Activated naive CD8-positive, alpha-beta T cell treated with anti-CD3 and anti-CD28 coated beads, Interleukin-2, amount 10 ng/mL, durations not matched to agents 7 days and 5 days (primary cell): ENCODE results near the gene TMA7. TPM values are rescaled to one million over a fixed set of nuclear protein-coding genes. Genes with fewer than 3 reads are reported as not detected.
"Not testable (repeated sequence)": the region's sequence is repeated elsewhere in the genome, so short reads cannot be mapped to it uniquely, and the experiment has no call there.

Experiments
- ATAC-seq: fragments of 150-1000 bp; cut with Tn5 transposase; one replicate; pipeline ENCODE4 v1.10.0; 2021; ENCODE audit warnings: low read depth, moderate library complexity
- POLR2A ChIA-PET: fragments of 350-600 bp; sonication (Branson Sonifier 250); formaldehyde crosslinking; loops from one replicate; lab custom pipeline; 2021; ENCODE audit warnings: antibody characterized with exemption; lab: Charles Lee
- DNase-seq: peaks from one replicate; pipeline ENCODE4 v3.0.0; 2021
- H3K27ac Mint-ChIP-seq: one replicate; pipeline ENCODE4 v1.8.0; 2022; ENCODE audit warnings: mild to moderate bottlenecking, mixed read lengths
- H3K27me3 Mint-ChIP-seq: one replicate; pipeline ENCODE4 v1.8.0; 2022; ENCODE audit warnings: mild to moderate bottlenecking, moderate library complexity, mixed read lengths
- H3K36me3 Mint-ChIP-seq: one replicate; pipeline ENCODE4 v1.8.0; 2021; ENCODE audit warnings: mild to moderate bottlenecking, mixed read lengths
- H3K4me1 Mint-ChIP-seq: one replicate; pipeline ENCODE4 v1.8.0; 2021; ENCODE audit warnings: mixed read lengths
- H3K4me3 Mint-ChIP-seq: one replicate; pipeline ENCODE4 v1.8.0; 2022; ENCODE audit warnings: mild to moderate bottlenecking, moderate library complexity, mixed read lengths
- H3K9me3 Mint-ChIP-seq: one replicate; pipeline ENCODE4 v1.8.0; 2021; ENCODE audit warnings: mixed read lengths
- total RNA-seq, 2 experiments: library from RNA; stranded (reverse); gene quantifications; one replicate each; pipeline ENCODE4 v1.2.3, GENCODE V29; 2021

Gene TMA7
- total RNA-seq, 2 experiments from 2014 or later, result 260 to 263 TPM

GRCh38 chr3:48440590-48440958 lies 517 bp downstream of the TMA7 start:
- Mint-ChIP-seq H3K4me1 (peaks cover 33% of the 10 kb centered on the region), H3K27me3 (no peaks in the 10 kb centered on the region), H3K4me3 (peak overlapping the region; percentile 99), H3K27ac (peak overlapping the region; percentile 97), H3K36me3 (peaks cover 10% of the 10 kb centered on the region), H3K9me3 (no peaks in the 10 kb centered on the region)
- DNase-seq (no peak), ATAC-seq (peak; percentile 4)
- POLR2A ChIA-PET, result interaction anchor here (1.1 to 3.4 kb wide), 11 partner anchors 17 to 200 kb away, joined by 4 to 36 read pairs (median 12); partner anchors contain the start of genes NME6, SHISA5 and ZNF589

DNA sequence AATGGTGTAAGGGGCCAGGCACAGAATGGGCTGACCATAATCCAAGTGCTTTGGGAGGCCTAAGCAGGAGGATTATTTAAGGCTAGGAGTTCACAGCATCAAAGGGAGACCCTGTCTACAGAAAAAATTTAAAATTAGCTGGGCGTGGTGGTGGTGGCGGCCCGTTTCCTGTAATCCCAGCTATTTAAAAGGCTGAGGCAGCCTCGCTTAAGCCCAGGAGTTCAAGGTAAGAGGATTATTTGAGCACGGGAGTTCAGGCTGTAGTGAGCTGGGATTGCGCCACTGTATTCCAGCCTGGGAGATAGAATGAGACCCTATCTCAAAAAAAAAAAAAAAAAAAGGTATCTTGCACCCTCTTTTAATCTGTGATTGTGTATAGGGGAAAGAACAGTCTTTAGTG lies 1.9 kb downstream of the TMA7 start:
- no peaks in the 10 kb centered on the region for H3K27me3 Mint-ChIP-seq
- peaks cover 10% of the 10 kb centered on the region for H3K36me3 Mint-ChIP-seq
- DNase-seq, result peak; percentile 4
- POLR2A ChIA-PET, result interaction anchor here (1.2 to 3.4 kb wide), 3 partner anchors 22 to 62 kb away, joined by 3 to 18 read pairs (median 3); no protein-coding TSS in a partner anchor
- peak overlapping the region; percentile 99 for H3K4me3 Mint-ChIP-seq
- no peak for ATAC-seq
- no peak overlapping the region for H3K27ac Mint-ChIP-seq
- H3K9me3 Mint-ChIP-seq, result no peaks in the 10 kb centered on the region
- peaks cover 40% of the 10 kb centered on the region for H3K4me1 Mint-ChIP-seq

GRCh38 chr3:48445277-48445882 lies 5.3 kb downstream of the TMA7 start:
- DNase-seq, result no peak
- POLR2A ChIA-PET, result interaction anchor here (0.6 to 5.0 kb wide), 11 partner anchors 10 to 177 kb away, joined by 3 to 57 read pairs (median 5); a partner anchor contains a TSS
- H3K9me3 Mint-ChIP-seq, result no peaks in the 10 kb centered on the region
- peaks cover 19% of the 10 kb centered on the region for H3K36me3 Mint-ChIP-seq
- peak overlapping the region; percentile 95 for H3K27ac Mint-ChIP-seq
- H3K4me3 Mint-ChIP-seq, result peak overlapping the region; percentile 95
- H3K4me1 Mint-ChIP-seq, result peaks cover 38% of the 10 kb centered on the region
- H3K27me3 Mint-ChIP-seq, result no peaks in the 10 kb centered on the region
- no peak for ATAC-seq

DNA sequence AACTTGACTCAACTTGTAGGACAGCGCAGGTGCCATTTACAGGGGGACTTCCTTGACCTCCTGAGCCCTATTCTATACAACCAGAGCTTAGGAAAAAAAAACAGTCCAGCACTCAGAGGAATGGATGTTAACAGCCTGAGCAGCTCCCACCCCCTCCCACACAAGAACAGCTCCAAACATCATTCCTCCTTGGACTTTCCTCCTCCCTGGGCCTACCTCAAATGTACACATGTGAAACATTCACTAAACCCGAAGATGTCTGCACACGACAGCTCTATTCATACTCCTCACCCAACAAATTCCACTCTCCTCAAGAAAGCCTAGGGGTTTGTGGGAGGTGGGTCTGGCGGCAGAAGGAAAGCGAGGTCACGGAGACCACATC lies 6.0 kb downstream of the TMA7 start:
- POLR2A ChIA-PET, result interaction anchor here (0.6 to 5.0 kb wide), 21 partner anchors 10 to 205 kb away, joined by 3 to 57 read pairs (median 5); partner anchors contain the start of genes PFKFB4, SHISA5 and ZNF589
- H3K4me1 Mint-ChIP-seq, result peaks cover 38% of the 10 kb centered on the region

DNA sequence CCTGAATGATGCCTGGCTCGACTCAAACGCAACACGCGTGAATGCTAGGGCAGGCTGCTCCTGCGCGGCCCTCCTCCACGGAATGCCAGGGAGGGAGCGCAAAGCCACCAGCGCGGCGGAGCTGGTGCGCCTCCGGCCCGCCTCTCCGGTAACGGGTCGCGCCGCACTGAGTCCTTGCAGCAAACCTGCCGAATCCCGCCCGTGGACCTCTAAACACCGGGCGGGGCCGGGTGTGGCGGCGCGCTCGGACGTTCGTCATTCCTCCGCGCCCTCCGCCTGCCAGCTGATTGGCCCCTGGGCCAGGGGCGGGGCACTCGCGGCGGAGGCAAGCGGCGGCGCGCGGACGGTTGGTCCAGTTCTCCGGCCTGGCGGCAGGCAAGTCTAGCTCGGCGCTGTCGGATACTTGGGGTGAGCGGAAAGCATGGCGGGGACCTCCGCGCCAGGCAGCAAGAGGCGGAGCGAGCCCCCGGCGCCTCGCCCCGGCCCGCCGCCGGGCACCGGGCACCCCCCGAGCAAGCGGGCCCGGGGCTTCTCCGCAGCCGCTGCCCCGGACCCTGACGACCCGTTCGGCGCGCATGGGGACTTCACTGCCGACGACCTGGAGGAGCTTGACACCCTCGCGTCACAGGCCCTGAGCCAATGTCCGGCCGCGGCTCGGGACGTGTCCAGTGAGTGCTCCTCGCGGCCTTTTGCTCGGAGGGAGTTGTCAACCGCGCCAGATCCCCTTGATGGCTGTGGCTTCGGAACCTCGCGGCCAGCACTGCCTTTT lies 6.6 kb downstream of the TMA7 start, which contains the start of gene ATRIP:
TSS of gene ATRIP (plus strand) at position 313 of the 769 bp plus-strand sequence. CDS start at position 422, 109 bp downstream.
- H3K27me3 Mint-ChIP-seq, result no peaks in the 10 kb centered on the region

More for the DNA sequence above, 6.0 kb downstream of the TMA7 start:
- H3K27me3 Mint-ChIP-seq, result no peaks in the 10 kb centered on the region
- peak overlapping the region; percentile 95 for H3K27ac Mint-ChIP-seq
- peaks cover 17% of the 10 kb centered on the region for H3K36me3 Mint-ChIP-seq
- DNase-seq (no peak), ATAC-seq (no peak)
- H3K4me3 Mint-ChIP-seq, result peak overlapping the region; percentile 95
- no peaks in the 10 kb centered on the region for H3K9me3 Mint-ChIP-seq

DNA sequence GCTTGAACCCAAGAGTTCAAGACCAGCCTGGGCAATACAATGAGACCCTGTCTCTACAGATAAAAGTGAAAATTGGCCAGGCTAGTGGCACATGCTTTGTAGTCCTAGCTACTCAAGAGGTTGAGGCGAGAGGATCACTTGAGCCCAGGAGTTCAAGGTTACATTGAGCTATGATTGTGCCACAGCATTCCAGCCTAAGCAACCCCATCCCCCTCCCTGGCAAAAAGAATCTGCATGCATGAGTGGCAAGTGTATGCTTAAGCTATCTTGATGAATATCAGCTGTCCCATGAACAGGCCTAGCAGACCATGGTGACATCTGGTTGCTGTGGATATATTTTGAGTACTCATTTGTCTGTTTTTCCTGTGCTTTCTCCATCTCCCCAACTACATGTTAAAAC lies 11.2 kb downstream of the TMA7 start:
- no peak overlapping the region for H3K4me3 Mint-ChIP-seq
- H3K9me3 Mint-ChIP-seq, result no peaks in the 10 kb centered on the region
- H3K4me1 Mint-ChIP-seq, result peaks cover 17% of the 10 kb centered on the region
- POLR2A ChIA-PET, result no interaction called here
- DNase-seq (peak; percentile 2), ATAC-seq (no peak)
- H3K27ac Mint-ChIP-seq, result no peak overlapping the region
- peaks cover 24% of the 10 kb centered on the region for H3K36me3 Mint-ChIP-seq
- no peaks in the 10 kb centered on the region for H3K27me3 Mint-ChIP-seq

More for the DNA sequence above, 6.6 kb downstream of the TMA7 start, which contains the start of gene ATRIP:
- peak; percentile 95 for DNase-seq
- peak within 1 kb of the TSS; percentile 95 for H3K27ac Mint-ChIP-seq
- POLR2A ChIA-PET, result interaction anchor here (0.6 to 5.0 kb wide), 19 partner anchors 10 to 206 kb away, joined by 3 to 57 read pairs (median 5); partner anchors contain the start of genes PFKFB4, SHISA5 and ZNF589
- peaks cover 36% of the 10 kb centered on the region for H3K4me1 Mint-ChIP-seq
- ATAC-seq, result peak; percentile 97
- peaks cover 16% of the 10 kb centered on the region for H3K36me3 Mint-ChIP-seq
- peak within 1 kb of the TSS; percentile 95 for H3K4me3 Mint-ChIP-seq
- H3K9me3 Mint-ChIP-seq, result no peaks in the 10 kb centered on the region

DNA sequence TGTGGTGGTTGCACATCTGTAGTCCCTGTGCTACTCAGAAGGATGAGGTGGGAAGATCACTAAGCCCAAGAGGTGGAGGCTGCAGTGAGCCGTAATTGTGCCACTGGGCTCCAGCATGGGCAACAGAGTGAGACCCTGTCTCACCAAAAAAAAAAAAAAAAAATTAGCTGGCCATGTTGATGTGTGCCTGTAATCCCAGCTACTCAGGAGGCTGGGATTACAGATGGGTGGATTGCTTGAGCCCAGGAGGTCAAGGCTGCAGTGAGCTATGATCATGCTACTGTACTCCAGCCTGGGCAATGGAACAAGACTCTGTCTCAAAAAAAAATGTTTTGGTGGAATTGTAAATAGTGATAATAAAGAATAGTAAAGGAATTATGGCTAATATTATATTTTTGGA lies 16.4 kb downstream of the TMA7 start:
- ATAC-seq (no peak), DNase-seq (no peak)
- POLR2A ChIA-PET, result interaction anchor here (1.1 to 2.3 kb wide), 3 partner anchors 9 to 17 kb away, joined by 4 to 13 read pairs (median 7); partner anchors contain the start of genes ATRIP, CCDC51 and TMA7
- Mint-ChIP-seq H3K36me3 (peaks cover 26% of the 10 kb centered on the region), H3K4me3 (no peak overlapping the region), H3K27me3 (no peaks in the 10 kb centered on the region), H3K4me1 (peaks cover 18% of the 10 kb centered on the region), H3K27ac (no peak overlapping the region), H3K9me3 (no peaks in the 10 kb centered on the region)

DNA sequence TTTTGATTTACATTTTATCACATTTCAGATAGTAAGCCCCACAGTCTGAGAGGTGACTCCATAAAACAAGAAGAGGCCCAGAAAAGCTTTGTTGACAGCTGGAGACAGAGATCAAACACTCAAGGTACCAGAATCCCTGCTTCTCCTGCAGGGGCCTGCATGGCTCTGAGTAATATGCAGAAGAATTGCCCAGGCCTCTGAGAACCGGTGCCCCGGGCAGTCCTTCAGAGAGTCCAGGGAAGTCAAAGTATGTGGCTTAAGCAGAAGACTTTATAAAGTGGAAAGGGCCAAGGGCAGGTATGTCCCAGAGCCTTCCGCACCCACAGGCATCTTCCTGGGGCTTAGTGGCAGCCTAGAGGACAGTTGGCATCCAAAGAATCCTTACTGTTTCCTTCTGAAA lies 19.3 kb downstream of the TMA7 start:
- Mint-ChIP-seq H3K36me3 (peaks cover 21% of the 10 kb centered on the region), H3K27ac (no peak overlapping the region), H3K27me3 (no peaks in the 10 kb centered on the region), H3K4me3 (no peak overlapping the region), H3K4me1 (peaks cover 17% of the 10 kb centered on the region), H3K9me3 (no peaks in the 10 kb centered on the region)
- DNase-seq, result no peak
- ATAC-seq, result no peak
- POLR2A ChIA-PET, result no interaction called here

- POLR2A ChIA-PET, result interaction anchor here (1.5 kb wide), 1 partner anchor 21 kb away, joined by 7 read pairs; the partner anchor contains the start of gene CCDC51
- H3K4me3 Mint-ChIP-seq, result no peak overlapping the region
- no peaks in the 10 kb centered on the region for H3K27me3 Mint-ChIP-seq
- H3K27ac Mint-ChIP-seq, result peak overlapping the region; percentile 67
- no peak for ATAC-seq
- no peaks in the 10 kb centered on the region for H3K9me3 Mint-ChIP-seq
- peak; percentile 14 for DNase-seq
- H3K4me1 Mint-ChIP-seq, result peaks cover 17% of the 10 kb centered on the region
- peaks cover 18% of the 10 kb centered on the region for H3K36me3 Mint-ChIP-seq
These were observed 19.9 kb downstream of the TMA7 start for GRCh38 chr3:48459773-48460516.

GRCh38 chr3:48460517-48460902 lies 20.5 kb downstream of the TMA7 start:
- POLR2A ChIA-PET, result interaction anchor here (1.5 kb wide), 1 partner anchor 21 kb away, joined by 7 read pairs; the partner anchor contains the start of gene CCDC51
- H3K36me3 Mint-ChIP-seq, result peaks cover 16% of the 10 kb centered on the region
- peak overlapping the region; percentile 67 for H3K27ac Mint-ChIP-seq
- DNase-seq (peak; percentile 8), ATAC-seq (no peak)
- peak overlapping the region; percentile 4 for H3K4me3 Mint-ChIP-seq
- no peaks in the 10 kb centered on the region for H3K9me3 Mint-ChIP-seq
- H3K27me3 Mint-ChIP-seq, result no peaks in the 10 kb centered on the region
- peaks cover 22% of the 10 kb centered on the region for H3K4me1 Mint-ChIP-seq

DNA sequence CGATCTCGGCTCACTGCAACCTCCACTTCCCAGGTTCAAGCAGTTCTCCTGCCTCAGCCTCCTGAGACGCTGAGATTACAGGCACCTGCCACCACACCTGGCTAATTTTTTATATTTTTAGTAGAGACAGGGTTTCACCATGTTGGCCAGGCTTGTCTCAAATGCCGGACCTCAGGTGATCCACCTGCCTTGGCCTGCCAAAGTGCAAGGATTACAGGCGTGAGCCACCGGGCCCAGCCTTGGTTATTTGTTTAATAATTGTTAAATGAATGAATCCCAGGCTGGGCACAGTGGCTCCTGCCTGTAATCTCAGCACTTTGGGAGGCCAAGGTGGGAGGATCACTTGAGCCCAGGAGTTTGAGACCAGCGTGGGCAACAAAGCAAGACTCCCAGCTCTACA lies 21.7 kb downstream of the TMA7 start:
- not testable (repeated sequence) for ATAC-seq, H3K9me3 Mint-ChIP-seq, H3K4me3 Mint-ChIP-seq, H3K27me3 Mint-ChIP-seq, H3K27ac Mint-ChIP-seq
- POLR2A ChIA-PET, result interaction anchor here (1.1 to 1.4 kb wide), 3 partner anchors 10 to 22 kb away, joined by 3 to 7 read pairs (median 4); partner anchors contain the start of gene CCDC51
- Mint-ChIP-seq H3K36me3 (peaks cover 19% of the 10 kb centered on the region), H3K4me1 (peaks cover 25% of the 10 kb centered on the region)
- peak; percentile 2 for DNase-seq

GRCh38 chr3:48463703-48464102 lies 23.6 kb downstream of the TMA7 start:
- peaks cover 30% of the 10 kb centered on the region for H3K36me3 Mint-ChIP-seq
- H3K4me1 Mint-ChIP-seq, result peaks cover 36% of the 10 kb centered on the region
- DNase-seq, result peak; percentile 17
- no peak overlapping the region for H3K4me3 Mint-ChIP-seq
- POLR2A ChIA-PET, result interaction anchor here (0.5 to 2.0 kb wide), 4 partner anchors 9 to 29 kb away, joined by 3 to 18 read pairs (median 6); partner anchors contain the start of genes ATRIP, CCDC51 and TMA7
- no peak overlapping the region for H3K27ac Mint-ChIP-seq
- no peaks in the 10 kb centered on the region for H3K27me3 Mint-ChIP-seq
- ATAC-seq, result no peak
- H3K9me3 Mint-ChIP-seq, result no peaks in the 10 kb centered on the region
